Mesendoderm (in vitro differentiated cells): ENCODE data around the gene DOCK8.
A peak's percentile ranks its signal among the peaks of the same experiment; 100 is the strongest.

Experiments
- DNase-seq: peaks from one replicate; pipeline ENCODE4 v3.0.0; 2013
- H2AK5ac ChIP-seq: 2 replicates; pipeline ENCODE4 v1.6.1; 2013; ENCODE audit warnings: low read length, inconsistent platforms
- H2BK120ac ChIP-seq: 2 replicates; pipeline ENCODE4 v1.6.1; 2013; ENCODE audit warnings: low read depth, mild to moderate bottlenecking, low read length, moderate library complexity, mixed read lengths
- H2BK15ac ChIP-seq: replicated peaks from 2 replicates; pipeline ENCODE4 v1.6.1; 2013; ENCODE audit warnings: low read depth, mild to moderate bottlenecking, moderate library complexity
- H2BK5ac ChIP-seq: 2 replicates; pipeline ENCODE4 v1.6.1; 2013; ENCODE audit warnings: low read length, inconsistent platforms
- H3K18ac ChIP-seq: 2 replicates; pipeline ENCODE4 v1.6.1; 2013; ENCODE audit warnings: mild to moderate bottlenecking, low read length, mixed read lengths
- H3K23ac ChIP-seq: one replicate; pipeline ENCODE4 v1.6.1; 2013; ENCODE audit warnings: low read length
- H3K27ac ChIP-seq: 2 replicates; pipeline ENCODE4 v1.5.1; 2013; ENCODE audit warnings: low read depth, mild to moderate bottlenecking, inconsistent platforms, low read length, moderate library complexity
- H3K27me3 ChIP-seq: 2 replicates; pipeline ENCODE4 v1.6.1; 2013; ENCODE audit warnings: low read length, control low read depth, mild to moderate bottlenecking, inconsistent platforms; ENCODE audit not compliant: insufficient read depth, poor library complexity
- H3K36me3 ChIP-seq: 2 replicates; pipeline ENCODE4 v1.6.1; 2013; ENCODE audit warnings: low read length, inconsistent platforms; ENCODE audit not compliant: control insufficient read depth, insufficient read depth
- H3K4ac ChIP-seq: one replicate; pipeline ENCODE4 v1.6.1; 2013; ENCODE audit warnings: low read depth, mild to moderate bottlenecking, low read length, moderate library complexity
- H3K4me1 ChIP-seq: 2 replicates; pipeline ENCODE4 v1.6.1; 2013; ENCODE audit warnings: low read depth, low read length, inconsistent platforms; ENCODE audit not compliant: control insufficient read depth
- H3K4me2 ChIP-seq: 2 replicates; pipeline ENCODE4 v1.6.1; 2013; ENCODE audit warnings: low read length
- H3K4me3 ChIP-seq: 2 replicates; pipeline ENCODE4 v1.5.1; 2013; ENCODE audit warnings: mild to moderate bottlenecking, low read length
- H3K56ac ChIP-seq: one replicate; pipeline ENCODE4 v1.6.1; 2013; ENCODE audit warnings: low read length
- H3K79me1 ChIP-seq: 2 replicates; pipeline ENCODE4 v1.6.1; 2013; ENCODE audit warnings: low read length, inconsistent platforms
- H3K79me2 ChIP-seq: 2 replicates; pipeline ENCODE4 v1.6.1; 2013; ENCODE audit warnings: mild to moderate bottlenecking, low read length; ENCODE audit not compliant: control insufficient read depth, insufficient read depth
- H3K9ac ChIP-seq: 2 replicates; pipeline ENCODE4 v1.6.1; 2013; ENCODE audit warnings: low read length, inconsistent platforms
- H4K5ac ChIP-seq: one replicate; pipeline ENCODE4 v1.6.1; 2013; ENCODE audit warnings: low read length
- H4K8ac ChIP-seq: one replicate; pipeline ENCODE4 v1.6.1; 2013; ENCODE audit warnings: low read depth, mild to moderate bottlenecking, control low read depth, low read length, moderate library complexity
- WGBS: extraction: QIAGEN DNeasy Blood & Tissue Kit; methylation state at CpG from one replicate; pipeline ENCODE4 v1.1.7; 2013; ENCODE audit warnings: low lambda C conversion rate, missing lambda C conversion rate; ENCODE audit not compliant: insufficient coverage; ENCODE audit errors: extremely low coverage; 5-methylcytosine and 5-hydroxymethylcytosine counted together

The DOCK8 gene

DNA sequence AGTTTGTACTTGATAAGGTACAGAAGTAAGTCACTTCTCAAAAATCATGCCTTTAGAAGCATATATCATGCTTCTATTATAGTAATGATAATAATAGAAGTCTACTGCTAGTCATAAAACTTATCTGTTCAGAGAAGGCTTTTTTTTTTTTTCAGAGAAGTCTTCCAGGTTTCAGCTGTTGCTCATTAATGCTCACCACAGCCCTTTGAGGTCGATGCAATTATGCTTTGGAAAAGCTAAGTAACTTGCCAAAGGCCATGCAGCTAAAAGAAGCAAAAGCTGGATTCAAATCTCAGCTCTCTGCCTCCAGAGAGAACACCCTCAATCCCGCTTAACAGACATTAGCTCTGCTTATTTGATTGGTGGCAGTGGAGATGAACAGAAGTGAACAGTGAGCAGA is 150.8 kb downstream of the DOCK8 start:
- no peak overlapping the region for H3K4me3 ChIP-seq
- no peaks in the 10 kb centered on the region for H3K27me3 ChIP-seq
- no peaks in the 10 kb centered on the region for H3K79me1 ChIP-seq
- no peak overlapping the region for H2AK5ac ChIP-seq
- H3K23ac ChIP-seq, result no peak overlapping the region
- H3K27ac ChIP-seq, result no peak overlapping the region
- no peak overlapping the region for H3K56ac ChIP-seq
- H3K4me2 ChIP-seq, result no peak overlapping the region
- H3K9ac ChIP-seq, result no peak overlapping the region
- H2BK15ac ChIP-seq, result no peak overlapping the region
- no peaks in the 10 kb centered on the region for H3K4me1 ChIP-seq
- H3K79me2 ChIP-seq, result no peaks in the 10 kb centered on the region
- H3K36me3 ChIP-seq, result no peaks in the 10 kb centered on the region
- DNase-seq, result no peak
- H2BK120ac ChIP-seq, result no peak overlapping the region
- no peak overlapping the region for H3K18ac ChIP-seq
- no peak overlapping the region for H3K4ac ChIP-seq
- no peak overlapping the region for H2BK5ac ChIP-seq
- no CpG with 5 or more reads among the region's 2 CpGs for WGBS
- no peak overlapping the region for H4K5ac ChIP-seq
- H4K8ac ChIP-seq, result no peak overlapping the region

DNA sequence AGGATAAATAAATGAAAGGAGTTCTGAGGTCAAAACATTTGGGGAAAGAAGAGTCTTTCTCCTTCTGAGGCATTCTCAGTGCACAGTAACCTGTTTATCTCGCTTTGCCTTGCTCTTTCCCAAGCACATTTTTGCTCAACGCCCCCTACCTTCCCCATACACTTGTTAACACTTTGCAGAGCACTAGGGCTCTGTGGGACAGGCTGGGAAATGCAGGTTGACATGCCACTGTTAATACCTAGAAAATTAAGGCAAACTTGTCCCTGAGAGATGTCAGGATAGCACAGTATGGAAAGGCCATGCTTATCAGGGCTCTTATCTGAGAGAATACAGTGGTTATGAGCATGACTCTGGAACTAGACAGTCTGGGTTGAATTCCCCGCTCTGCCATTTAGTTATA is 152.0 kb downstream of the DOCK8 start:
- Histone ChIP-seq H2BK5ac (no peak overlapping the region), H4K8ac (no peak overlapping the region), H3K9ac (no peak overlapping the region), H3K27ac (no peak overlapping the region), H3K27me3 (no peaks in the 10 kb centered on the region), H3K4me2 (no peak overlapping the region), H2AK5ac (no peak overlapping the region), H3K4me1 (no peaks in the 10 kb centered on the region), H3K79me1 (no peaks in the 10 kb centered on the region), H2BK15ac (no peak overlapping the region), H2BK120ac (no peak overlapping the region), H3K4ac (no peak overlapping the region), H3K4me3 (no peak overlapping the region), H3K23ac (no peak overlapping the region), H4K5ac (no peak overlapping the region), H3K36me3 (no peaks in the 10 kb centered on the region), H3K18ac (no peak overlapping the region), H3K56ac (no peak overlapping the region), H3K79me2 (no peaks in the 10 kb centered on the region)
- DNase-seq, result peak; percentile 51
- WGBS, result no CpG with 5 or more reads among the region's 3 CpGs

GRCh38 chr9:370086-370485 is 155.4 kb downstream of the DOCK8 start:
- no peak overlapping the region for H3K23ac ChIP-seq
- H3K18ac ChIP-seq, result no peak overlapping the region
- no peak overlapping the region for H3K56ac ChIP-seq
- no peak overlapping the region for H2AK5ac ChIP-seq
- no peak overlapping the region for H2BK120ac ChIP-seq
- H2BK5ac ChIP-seq, result no peak overlapping the region
- no peak overlapping the region for H4K8ac ChIP-seq
- WGBS, result no CpG with 5 or more reads among the region's 3 CpGs
- no peaks in the 10 kb centered on the region for H3K4me1 ChIP-seq
- no peaks in the 10 kb centered on the region for H3K27me3 ChIP-seq
- no peak overlapping the region for H3K27ac ChIP-seq
- no peak overlapping the region for H3K4me2 ChIP-seq
- no peak overlapping the region for H4K5ac ChIP-seq
- no peak overlapping the region for H3K4me3 ChIP-seq
- no peaks in the 10 kb centered on the region for H3K36me3 ChIP-seq
- H3K79me2 ChIP-seq, result no peaks in the 10 kb centered on the region
- no peak for DNase-seq
- H2BK15ac ChIP-seq, result no peak overlapping the region
- no peak overlapping the region for H3K4ac ChIP-seq
- H3K79me1 ChIP-seq, result no peaks in the 10 kb centered on the region
- H3K9ac ChIP-seq, result no peak overlapping the region

- H3K79me2 ChIP-seq, result no peaks in the 10 kb centered on the region
- H2BK120ac ChIP-seq, result no peak overlapping the region
- H3K36me3 ChIP-seq, result no peaks in the 10 kb centered on the region
- no peak overlapping the region for H3K23ac ChIP-seq
- H2AK5ac ChIP-seq, result no peak overlapping the region
- no peak overlapping the region for H3K4ac ChIP-seq
- H3K4me3 ChIP-seq, result no peak overlapping the region
- no peak overlapping the region for H3K27ac ChIP-seq
- H3K79me1 ChIP-seq, result no peaks in the 10 kb centered on the region
- no peak overlapping the region for H3K18ac ChIP-seq
- H3K27me3 ChIP-seq, result no peaks in the 10 kb centered on the region
- no peaks in the 10 kb centered on the region for H3K4me1 ChIP-seq
- DNase-seq, result no peak
- H2BK5ac ChIP-seq, result no peak overlapping the region
- H4K5ac ChIP-seq, result no peak overlapping the region
- no peak overlapping the region for H2BK15ac ChIP-seq
- H3K9ac ChIP-seq, result no peak overlapping the region
- no peak overlapping the region for H4K8ac ChIP-seq
- no peak overlapping the region for H3K56ac ChIP-seq
- no CpG with 5 or more reads among the region's 3 CpGs for WGBS
- no peak overlapping the region for H3K4me2 ChIP-seq
Observed at GRCh38 chr9:371349-371748, 156.7 kb downstream of the DOCK8 start.

DNA sequence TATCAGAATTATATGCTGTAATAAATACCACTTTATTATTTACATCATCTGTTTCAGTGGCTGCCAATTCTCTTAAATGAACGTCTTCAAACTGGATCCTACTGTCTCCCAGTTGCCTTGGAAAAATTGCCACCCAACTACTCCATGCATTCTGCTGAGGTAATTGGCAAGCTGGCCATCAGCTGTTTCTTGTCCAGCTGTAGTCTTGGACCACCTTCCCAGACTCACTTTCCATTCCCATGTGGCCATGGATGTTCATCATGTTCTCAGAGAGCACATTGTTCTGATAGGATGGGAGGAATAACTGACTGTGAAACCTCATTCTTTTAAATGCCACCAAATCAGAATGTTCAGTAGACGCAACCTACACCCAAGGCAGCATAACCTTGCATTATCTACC is 157.5 kb downstream of the DOCK8 start:
- Histone ChIP-seq H2AK5ac (no peak overlapping the region), H2BK15ac (no peak overlapping the region), H3K23ac (no peak overlapping the region), H4K8ac (no peak overlapping the region), H3K4me1 (no peaks in the 10 kb centered on the region), H3K56ac (no peak overlapping the region), H4K5ac (no peak overlapping the region), H3K79me2 (no peaks in the 10 kb centered on the region), H2BK5ac (no peak overlapping the region), H3K4me2 (no peak overlapping the region), H2BK120ac (no peak overlapping the region), H3K36me3 (no peaks in the 10 kb centered on the region), H3K27me3 (no peaks in the 10 kb centered on the region), H3K9ac (no peak overlapping the region), H3K4ac (no peak overlapping the region), H3K4me3 (no peak overlapping the region), H3K18ac (no peak overlapping the region), H3K79me1 (no peaks in the 10 kb centered on the region), H3K27ac (no peak overlapping the region)
- DNase-seq, result no peak
- no CpG with 5 or more reads among the region's 2 CpGs for WGBS

GRCh38 chr9:373759-374206 is 159.1 kb downstream of the DOCK8 start:
- H2AK5ac ChIP-seq, result no peak overlapping the region
- no CpG with 5 or more reads among the region's 3 CpGs for WGBS
- H3K4me2 ChIP-seq, result no peak overlapping the region
- H3K18ac ChIP-seq, result no peak overlapping the region
- no peaks in the 10 kb centered on the region for H3K27me3 ChIP-seq
- H3K27ac ChIP-seq, result no peak overlapping the region
- H2BK15ac ChIP-seq, result no peak overlapping the region
- H3K4me3 ChIP-seq, result no peak overlapping the region
- no peak overlapping the region for H2BK120ac ChIP-seq
- H3K23ac ChIP-seq, result no peak overlapping the region
- no peak overlapping the region for H3K56ac ChIP-seq
- DNase-seq, result no peak
- no peak overlapping the region for H2BK5ac ChIP-seq
- no peak overlapping the region for H4K8ac ChIP-seq
- H3K4ac ChIP-seq, result no peak overlapping the region
- H4K5ac ChIP-seq, result no peak overlapping the region
- no peaks in the 10 kb centered on the region for H3K79me2 ChIP-seq
- no peaks in the 10 kb centered on the region for H3K4me1 ChIP-seq
- no peaks in the 10 kb centered on the region for H3K36me3 ChIP-seq
- H3K79me1 ChIP-seq, result no peaks in the 10 kb centered on the region
- H3K9ac ChIP-seq, result no peak overlapping the region
